NCI-H82 (cell line): ENCODE data around the gene CLEC18A.
"Not testable (repeated sequence)": the region's sequence is repeated elsewhere in the genome, so short reads cannot be mapped to it uniquely, and the experiment has no call there.

Experiments used
- DNase-seq: peaks from one replicate; lab custom pipeline; 2025; lab: John Stamatoyannopoulos, UW

CLEC18A gene

GRCh38 chr16:69952116-69952515 lies 982 bp downstream of the CLEC18A start:
- not testable (repeated sequence) for DNase-seq

DNA sequence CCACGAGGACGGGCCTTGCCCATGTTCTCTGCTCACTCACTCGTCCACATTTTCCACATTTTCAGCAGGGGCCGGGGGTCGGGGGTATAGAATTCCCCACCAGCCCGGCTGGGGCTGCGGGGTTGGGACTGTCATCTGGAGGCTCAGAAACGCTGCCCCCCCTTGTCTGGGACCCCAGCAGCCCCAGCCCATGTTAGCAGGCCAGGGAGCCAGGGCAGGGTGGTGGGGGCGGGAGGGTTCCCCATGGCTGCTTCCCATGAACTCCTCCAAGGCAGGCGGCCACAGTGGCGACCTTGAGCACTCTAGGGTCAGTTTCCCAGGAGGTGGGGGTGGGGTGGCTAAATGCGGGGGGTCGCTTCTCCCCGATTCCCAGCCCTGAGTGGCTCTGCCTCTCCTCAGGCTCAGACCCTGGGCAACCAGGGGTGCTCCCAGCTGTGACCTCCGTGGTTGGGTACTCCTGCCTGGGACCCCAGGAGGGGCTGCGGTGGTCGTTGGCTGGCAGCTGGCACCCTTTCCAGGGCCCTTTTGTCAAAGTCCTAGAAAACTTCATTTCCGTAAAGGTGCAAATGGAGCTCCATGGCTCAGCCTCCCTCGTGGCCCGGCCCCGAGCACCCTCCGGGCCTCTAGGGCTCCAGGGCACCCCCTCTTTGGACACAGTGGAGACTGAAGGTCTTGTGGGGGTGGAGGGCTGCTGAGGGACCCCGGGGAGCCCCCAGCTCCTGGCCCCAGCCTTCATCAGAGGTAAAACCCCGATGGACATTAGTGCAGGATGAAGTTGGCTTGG lies 1.6 kb downstream of the CLEC18A start:
- DNase-seq, result not testable (repeated sequence)

DNA sequence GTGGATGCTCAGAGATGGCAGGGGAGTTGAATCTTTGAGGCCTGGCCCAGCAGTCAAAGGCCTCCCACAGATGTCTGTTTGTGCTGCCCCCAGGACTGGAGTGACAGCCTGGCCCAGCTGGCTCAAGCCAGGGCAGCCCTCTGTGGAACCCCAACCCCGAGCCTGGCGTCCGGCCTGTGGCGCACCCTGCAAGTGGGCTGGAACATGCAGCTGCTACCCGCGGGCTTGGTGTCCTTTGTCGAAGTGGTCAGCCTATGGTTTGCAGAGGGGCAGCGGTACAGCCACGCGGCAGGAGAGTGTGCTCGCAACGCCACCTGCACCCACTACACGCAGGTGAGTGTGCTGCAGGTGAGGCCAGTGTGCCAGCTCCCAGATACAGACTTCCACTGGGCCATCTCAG lies 3.1 kb downstream of the CLEC18A start:
- DNase-seq, result not testable (repeated sequence)

- DNase-seq, result not testable (repeated sequence)
These were observed 12.2 kb downstream of the CLEC18A start for GRCh38 chr16:69963312-69963711.

DNA sequence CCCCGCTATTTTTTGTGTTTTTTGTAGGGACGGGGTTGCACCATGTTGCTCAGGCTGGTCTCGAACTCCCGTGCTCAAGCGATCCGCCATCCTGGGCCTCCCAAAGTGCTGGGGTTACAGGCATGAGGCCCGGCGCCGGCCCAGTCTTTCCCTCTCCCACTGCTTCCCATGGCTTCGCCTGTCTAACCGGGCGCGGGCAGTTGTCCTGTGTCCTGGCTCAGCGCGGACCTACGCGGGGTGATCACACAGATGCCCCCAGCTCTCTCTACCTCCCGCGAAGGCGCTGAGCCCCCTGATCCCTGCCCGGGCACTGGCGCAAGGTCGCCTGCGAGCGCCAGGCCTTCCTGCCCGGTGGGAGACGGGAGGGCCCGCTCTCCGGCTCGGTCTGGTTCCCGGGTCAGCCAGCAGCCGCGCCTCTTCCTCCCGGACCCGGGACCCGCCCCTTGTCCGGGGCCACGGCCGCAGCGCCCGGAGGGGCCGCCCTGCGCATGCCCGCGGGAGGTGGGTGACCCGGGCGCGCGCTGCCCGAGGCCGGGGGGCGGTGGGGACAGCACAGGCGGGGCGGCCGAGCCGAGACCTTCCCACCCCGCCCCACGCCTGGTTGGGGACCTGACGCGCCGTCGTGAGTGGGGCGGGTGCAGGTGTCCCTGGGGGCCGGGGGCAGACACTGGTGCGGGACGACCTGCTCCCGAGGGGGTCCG lies 14.0 kb downstream of the CLEC18A start:
- not testable (repeated sequence) for DNase-seq

GRCh38 chr16:69965661-69966054 lies 14.5 kb downstream of the CLEC18A start:
- DNase-seq, result not testable (repeated sequence)

- not testable (repeated sequence) for DNase-seq
These were observed 16.6 kb downstream of the CLEC18A start for GRCh38 chr16:69967688-69968087.

DNA sequence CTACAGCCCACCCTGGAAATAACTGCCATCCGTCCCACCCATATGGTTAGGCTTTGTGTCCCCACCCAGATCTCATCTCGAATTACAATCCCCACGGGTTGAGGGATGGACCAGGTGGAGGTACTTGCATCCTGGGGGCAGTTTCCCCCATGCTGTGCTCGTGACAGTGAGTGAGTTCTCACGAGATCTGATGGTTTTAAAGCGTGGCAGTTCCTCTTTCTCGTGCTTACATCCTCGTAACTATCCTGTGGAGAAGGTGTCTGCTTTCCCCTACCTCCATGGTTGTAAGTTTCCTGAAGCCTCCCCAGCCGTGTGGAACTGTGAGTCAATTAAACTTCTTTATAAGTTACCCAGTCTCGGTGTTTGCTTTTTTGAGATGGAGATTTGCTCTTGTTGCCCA lies 17.0 kb downstream of the CLEC18A start:
- not testable (repeated sequence) for DNase-seq

DNA sequence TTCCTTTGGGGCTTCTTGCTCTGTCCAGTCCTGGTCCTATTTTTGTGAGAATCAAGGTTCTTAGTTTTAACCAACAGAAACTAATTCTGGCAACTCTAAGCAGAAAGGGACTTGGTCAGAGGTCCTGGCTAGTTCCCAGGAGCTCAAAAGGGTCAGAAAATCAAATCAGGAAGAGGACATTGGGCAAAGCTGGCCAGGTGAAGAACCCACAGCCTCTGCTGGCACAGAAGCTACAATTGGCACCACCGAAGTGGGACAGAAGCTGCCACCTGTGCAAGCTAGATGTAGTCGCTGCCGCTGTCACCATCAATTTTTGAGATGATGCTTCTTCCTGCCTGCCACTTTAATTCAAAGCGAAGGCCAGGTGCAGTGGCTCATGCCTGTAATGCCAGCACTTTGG lies 18.5 kb downstream of the CLEC18A start:
- DNase-seq, result not testable (repeated sequence)

DNA sequence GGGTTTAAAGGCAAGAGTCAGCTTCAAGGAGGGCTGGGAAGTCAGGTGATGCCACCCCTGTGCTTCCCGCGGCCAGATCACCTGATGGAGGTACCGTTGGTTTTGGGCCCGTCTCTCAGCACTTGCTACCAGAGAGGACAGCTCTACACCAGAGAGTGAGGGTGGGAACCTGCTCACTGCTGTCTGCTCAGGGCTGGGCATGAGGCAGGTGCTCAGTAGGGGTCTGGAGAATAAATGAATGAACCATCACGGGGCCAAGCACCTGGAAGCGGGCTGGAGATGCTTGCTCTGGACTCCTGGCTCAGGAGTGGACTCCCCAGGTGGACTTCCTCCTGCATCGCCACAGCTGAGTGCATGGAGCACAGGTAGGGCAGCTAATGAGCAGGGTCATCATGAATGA lies 21.0 kb downstream of the CLEC18A start:
- not testable (repeated sequence) for DNase-seq

GRCh38 chr16:69972935-69973334 lies 21.8 kb downstream of the CLEC18A start:
- DNase-seq, result not testable (repeated sequence)

- DNase-seq, result not testable (repeated sequence)
These were observed 34.1 kb downstream of the CLEC18A start for GRCh38 chr16:69985196-69985595.

GRCh38 chr16:69997956-69998355 lies 46.8 kb downstream of the CLEC18A start:
- not testable (repeated sequence) for DNase-seq

DNA sequence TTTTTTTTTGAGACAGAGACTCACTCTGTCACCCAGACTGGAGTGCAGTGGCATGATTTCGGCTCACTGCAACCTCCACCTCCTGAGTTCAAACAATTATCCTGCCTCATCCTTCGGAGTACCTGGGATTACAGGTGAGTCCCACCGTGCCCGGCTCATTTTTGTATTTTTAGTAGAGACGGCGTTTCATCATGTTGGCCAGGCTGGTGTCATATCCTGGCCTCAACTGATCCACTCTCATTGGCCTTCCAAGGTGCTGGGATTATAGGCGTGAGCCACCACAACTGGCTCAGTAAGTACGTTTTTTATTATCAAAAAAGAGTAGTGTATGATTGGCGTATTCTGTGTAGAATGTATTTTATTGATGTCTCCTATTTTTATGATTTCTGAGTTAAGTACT lies 48.7 kb downstream of the CLEC18A start:
- DNase-seq, result not testable (repeated sequence)

DNA sequence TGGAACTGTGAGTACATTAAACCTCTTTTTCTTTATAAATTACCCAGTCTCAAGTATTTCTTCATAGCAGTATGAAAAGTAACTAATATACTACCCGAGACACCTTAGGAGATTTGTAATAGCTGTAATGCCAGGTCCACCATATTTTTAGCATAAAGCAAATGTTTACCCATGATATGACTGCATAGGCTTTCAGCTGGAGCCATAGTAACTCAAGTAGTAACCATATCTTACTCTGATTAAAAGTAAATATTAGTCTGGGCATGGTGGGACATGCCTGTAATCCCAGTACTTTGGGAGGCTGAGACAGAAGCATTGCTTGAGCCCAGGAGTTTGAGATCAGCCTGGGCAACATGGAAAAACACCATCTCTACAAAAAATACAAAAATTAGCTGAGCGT lies 52.4 kb downstream of the CLEC18A start:
- not testable (repeated sequence) for DNase-seq

- not testable (repeated sequence) for DNase-seq
These were observed 57.5 kb downstream of the CLEC18A start for GRCh38 chr16:70008604-70009003.

DNA sequence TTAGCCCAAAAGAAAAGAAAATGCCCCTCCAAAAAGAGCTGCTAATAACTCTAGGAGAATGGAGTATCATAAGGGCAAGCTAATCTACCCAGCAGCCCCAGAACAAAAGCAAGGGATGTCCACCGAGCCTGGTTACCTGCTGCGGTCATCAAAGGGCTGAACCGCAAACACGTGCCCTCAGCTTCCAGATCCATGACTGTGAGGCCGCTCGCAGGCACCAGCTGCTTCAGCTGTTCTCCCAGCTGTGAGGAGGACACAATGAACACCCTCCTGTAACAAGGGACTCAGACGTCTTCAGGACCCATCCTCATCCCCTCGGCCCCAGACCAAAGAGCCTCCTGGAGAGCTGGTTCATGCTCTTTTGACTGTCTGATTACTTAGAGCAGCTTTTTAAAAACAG lies 59.5 kb downstream of the CLEC18A start:
- DNase-seq, result not testable (repeated sequence)

DNA sequence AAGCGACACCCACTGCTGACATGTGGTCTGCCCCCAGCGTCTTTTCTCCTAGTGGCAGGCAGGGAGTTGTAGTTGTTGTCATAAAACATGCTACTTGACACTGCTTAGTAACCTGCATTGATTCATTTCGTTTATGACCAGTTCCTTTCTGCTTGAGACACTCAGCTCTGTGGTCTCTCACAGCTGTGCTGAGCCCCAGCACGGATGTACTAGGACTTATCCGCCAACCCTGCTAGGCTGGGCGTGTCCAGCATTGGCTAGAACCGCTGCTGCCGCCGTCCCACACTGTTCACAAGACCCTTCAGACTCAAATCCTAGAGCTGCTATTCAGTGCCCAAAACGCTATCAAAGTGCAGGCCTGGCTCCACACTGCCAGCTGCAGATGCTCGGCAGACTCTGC lies 60.0 kb downstream of the CLEC18A start:
- not testable (repeated sequence) for DNase-seq

DNA sequence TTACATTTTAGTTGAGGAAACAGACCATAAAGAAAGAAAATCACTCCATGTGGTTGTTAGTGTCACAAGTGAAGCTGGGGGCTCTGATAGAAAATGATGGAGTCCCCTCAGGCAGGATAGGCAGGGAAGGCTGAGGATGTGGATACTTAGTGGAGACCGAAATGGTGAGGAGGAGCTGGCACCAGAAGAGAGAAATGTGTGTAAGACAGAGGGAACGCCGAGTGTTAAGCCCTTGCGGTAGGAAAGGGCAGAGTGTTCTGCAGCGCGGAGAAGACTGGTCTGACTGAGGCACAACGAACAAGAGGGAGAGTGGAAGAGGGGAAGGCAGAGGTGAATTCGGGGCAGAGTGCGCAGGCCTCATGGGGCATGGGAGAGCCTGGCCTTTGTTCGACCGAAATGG lies 61.2 kb downstream of the CLEC18A start:
- not testable (repeated sequence) for DNase-seq

- DNase-seq, result not testable (repeated sequence)
These were observed 61.8 kb downstream of the CLEC18A start for GRCh38 chr16:70012951-70013350.
